Measurements from ENCODE around the gene SLC23A2. TPM values are rescaled to one million over a fixed set of nuclear protein-coding genes. Genes with fewer than 3 reads are reported as not detected.

Gene SLC23A2
- total RNA-seq, 1 experiment from 2014 or later, result 16.3 TPM

- Histone ChIP-seq H3K4me1 (ENCODE audit: control insufficient read depth in 1 of 2, insufficient read depth in 2 of 2, low read length in 2 of 2) (peaks cover 0 to 7% of the 10 kb centered on the region in 2 experiments; a peak in 2 of 4 replicates), H3K79me2 (ENCODE audit: insufficient read depth, low read length) (peaks cover 15% of the 10 kb centered on the region; the same call in 1 of the 2 replicates), H4K20me1 (ENCODE audit: insufficient read depth) (no peaks in the 10 kb centered on the region), H3K27ac (ENCODE audit: low read depth, low read length) (no peak overlapping the region), H3K4me3 (replicated peaks in 1 of 2; ENCODE audit: low read depth in 1 of 2, low read length in 2 of 2) (no peak overlapping the region), H2AFZ (ENCODE audit: low read depth, low read length, poor library complexity, severe bottlenecking) (no peak overlapping the region), H3K9me3 (ENCODE audit: control insufficient read depth in 1 of 2, insufficient read depth in 1 of 2, low read depth in 1 of 2, low read length in 2 of 2) (peaks cover 0 to 5% of the 10 kb centered on the region in 2 experiments; a peak in 2 of 4 replicates), H3K4me2 (ENCODE audit: low read length) (no peak overlapping the region), H3K9ac (ENCODE audit: low read length) (no peak overlapping the region), H3K27me3 (ENCODE audit: insufficient read depth, low read length) (no peaks in the 10 kb centered on the region), H3K36me3 (ENCODE audit: control insufficient read depth in 1 of 2, insufficient read depth in 2 of 2, low read length in 2 of 2) (peaks cover 0 to 7% of the 10 kb centered on the region in 2 experiments; a peak in 1 of 4 replicates), H3K9me2 (ENCODE audit: insufficient read depth) (no peaks in the 10 kb centered on the region)
- intact Hi-C loops (cut with micrococcal nuclease), result no loop called here
- TF ChIP-seq SIN3A (IDR thresholded peaks at IDR 0.05; ENCODE audit: low read depth) (no peak), YY1 (IDR thresholded peaks at IDR 0.05; ENCODE audit: extremely low read depth, insufficient replicate concordance, low read depth, low read length) (no peak), FOSL1 (IDR thresholded peaks at IDR 0.05; ENCODE audit: low read depth) (no peak), MAX (IDR thresholded peaks at IDR 0.05) (no peak), ZBTB33 (IDR thresholded peaks at IDR 0.05; ENCODE audit: extremely low read depth, insufficient replicate concordance, low read length) (no peak), TCF7L2 (IDR thresholded peaks at IDR 0.05; ENCODE audit: borderline replicate concordance, extremely low read depth, insufficient read depth, insufficient read length) (no peak), EZH2 (IDR thresholded peaks at IDR 0.05) (no peak), ZNF274 (IDR thresholded peaks at IDR 0.05; ENCODE audit: low read depth, low read length) (no peak), SP1 (IDR thresholded peaks at IDR 0.05; ENCODE audit: low read depth) (no peak), EZH2phosphoT487 (IDR thresholded peaks at IDR 0.05; ENCODE audit: borderline replicate concordance) (no peak), CTCF (IDR thresholded peaks at IDR 0.05 in 2 of 3, conservative IDR thresholded peaks at IDR 0.05 in 1 of 3; ENCODE audit: borderline replicate concordance in 1 of 3, insufficient read depth in 1 of 3, low read depth in 2 of 3, low read length in 2 of 3) (no peak), SRF (IDR thresholded peaks at IDR 0.05; ENCODE audit: low read depth) (no peak), CEBPB (IDR thresholded peaks at IDR 0.05; ENCODE audit: low read depth) (no peak), EGR1 (IDR thresholded peaks at IDR 0.05; ENCODE audit: low read depth) (no peak), CBX3 (IDR thresholded peaks at IDR 0.05; ENCODE audit: low read depth) (no peak), RAD21 (IDR thresholded peaks at IDR 0.05; ENCODE audit: low read depth) (no peak), POLR2A (IDR thresholded peaks at IDR 0.05; ENCODE audit: borderline replicate concordance, extremely low read depth, insufficient read depth, insufficient read length) (no peak)
- TF ChIP-seq, protein P1, sequence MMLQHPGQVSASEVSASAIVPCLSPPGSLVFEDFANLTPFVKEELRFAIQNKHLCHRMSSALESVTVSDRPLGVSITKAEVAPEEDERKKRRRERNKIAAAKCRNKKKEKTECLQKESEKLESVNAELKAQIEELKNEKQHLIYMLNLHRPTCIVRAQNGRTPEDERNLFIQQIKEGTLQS (IDR thresholded peaks at IDR 0.05), result no peak
- CTCF ChIA-PET, result no interaction called here
- RAD21 ChIA-PET (ENCODE audit: low non-redundant PET in 1 of 2, low total read pairs in 2 of 2, uncharacterized antibody in 2 of 2, unreplicated experiment in 2 of 2), result no interaction called here
- ATAC-seq (no peak), DNase-seq (ENCODE audit: low read depth, low spot score) (no peak)
- POLR2A ChIA-PET, result no interaction called here
- no TSS peak for BruUV-seq (replicated peaks)
Measured at GRCh38 chr20:4949833-4950178, 51.5 kb downstream of the SLC23A2 start.
